HepG2 (cell line): ENCODE results near the gene SNED1. TPM values are rescaled to one million over a fixed set of nuclear protein-coding genes. Genes with fewer than 3 reads are reported as not detected.

Source experiments
- ATAC-seq: fragments of 200-7000 bp; cut with Tn5 transposase; 3 replicates; pipeline ENCODE4 v1.9.1; 2020; ENCODE audit warnings: mild to moderate bottlenecking, moderate library complexity
- BruUV-seq: library from RNA; stranded (reverse); fragments of 400-500 nt; replicated peaks from 2 replicates; lab custom pipeline; 2021; lab: Mats Ljungman, UMichigan
- CTCF ChIA-PET: fragments of 300-600 bp; formaldehyde crosslinking; extraction: SDS; loops from one replicate; lab custom pipeline; 2021; ENCODE audit warnings: low total read pairs, inconsistent platforms, low intra/inter-chr PET ratio; lab: Yijun Ruan, JAX
- POLR2A ChIA-PET: fragments of 350-600 bp; sonication (Branson Sonifier 250); formaldehyde crosslinking; loops from one replicate; lab custom pipeline; 2020; ENCODE audit warnings: antibody characterized with exemption, inconsistent platforms; lab: Yijun Ruan, JAX
- DNase-seq: peaks from one replicate; pipeline ENCODE4 v3.0.0-alpha.2; 2015; ENCODE audit warnings: low spot score
- FAIRE-seq: peaks from 3 replicates; lab custom pipeline; 2011; peaks lifted over from hg19 to GRCh38; lab: Jason Lieb, UNC
- H2AFZ ChIP-seq: one replicate; pipeline ENCODE4 v1.6.1; 2011; ENCODE audit warnings: low read length, inconsistent platforms
- H3K27ac ChIP-seq: fragments of 300-600 bp; 3 replicates; pipeline ENCODE4 v1.8.0; 2011; ENCODE audit warnings: mixed run types, mild to moderate bottlenecking, mixed read lengths, low read length, inconsistent platforms; ENCODE audit not compliant: insufficient read depth; ENCODE audit errors: extremely low read length
- H3K27me3 ChIP-seq, 2 experiments: fragments of 200-600 bp in 1 of 2; 2 replicates in 1 of 2; 3 replicates in 1 of 2; pipeline versions ENCODE4 v1.6.0 to v1.8.0; 2011; ENCODE audit warnings: low read length in 2 of 2, mild to moderate bottlenecking in 2 of 2, moderate library complexity in 2 of 2, inconsistent platforms in 1 of 2; ENCODE audit not compliant: insufficient read depth in 2 of 2, control insufficient read depth in 1 of 2
- H3K36me3 ChIP-seq, 2 experiments: fragments of 200-600 bp in 1 of 2; replicated peaks in 1 of 2; 2 replicates in 1 of 2; 3 replicates in 1 of 2; pipeline versions ENCODE4 v1.5.1 to v1.8.0; 2011; ENCODE audit warnings: low read length in 2 of 2, inconsistent platforms in 1 of 2; ENCODE audit not compliant: insufficient read depth in 2 of 2, control insufficient read depth in 1 of 2
- H3K4me1 ChIP-seq: 2 replicates; pipeline ENCODE4 v1.5.1; 2012; ENCODE audit warnings: low read length, inconsistent platforms; ENCODE audit not compliant: insufficient read depth
- H3K4me2 ChIP-seq: 2 replicates; pipeline ENCODE4 v1.6.0; 2011; ENCODE audit warnings: low read depth, low read length, inconsistent platforms
- H3K4me3 ChIP-seq, 3 experiments: fragments of 200-600 bp in 1 of 3; sonication (generic), shearing (Covaris generic) in 1 of 3; replicated peaks in 1 of 3; 2 replicates each; pipeline ENCODE4 v1.5.1; 2011 to 2016; ENCODE audit warnings: low read length in 3 of 3, inconsistent platforms in 2 of 3, low read depth in 2 of 3, mild to moderate bottlenecking in 2 of 3, control low read depth in 1 of 3, mixed read lengths in 1 of 3; ENCODE audit not compliant: insufficient read depth in 1 of 3
- H3K79me2 ChIP-seq: one replicate; pipeline ENCODE4 v1.6.1; 2011; ENCODE audit warnings: low read length, inconsistent platforms; ENCODE audit not compliant: insufficient read depth
- H3K9ac ChIP-seq: 2 replicates; pipeline ENCODE4 v1.6.0; 2011; ENCODE audit warnings: mild to moderate bottlenecking, low read depth, low read length, inconsistent platforms; ENCODE audit not compliant: insufficient read depth
- H3K9me3 ChIP-seq: 2 replicates; pipeline ENCODE4 v1.5.1; 2012; ENCODE audit warnings: mild to moderate bottlenecking, low read length
- H4K20me1 ChIP-seq: 2 replicates; pipeline ENCODE4 v1.6.0; 2011; ENCODE audit warnings: inconsistent platforms, mild to moderate bottlenecking, low read length, moderate library complexity; ENCODE audit not compliant: insufficient read depth
- AHR ChIP-seq: IDR thresholded peaks from 2 replicates; pipeline ENCODE4 v1.6.1; 2018; ENCODE audit warnings: missing genetic modification reagents, missing compliant biosample characterization
- CEBPB ChIP-seq: IDR thresholded peaks from 2 replicates; pipeline ENCODE4 v1.6.1; 2011; ENCODE audit warnings: low read depth, low read length, improper control_type of control experiment, borderline replicate concordance
- PRDM10 ChIP-seq: sonication (generic); formaldehyde crosslinking; IDR thresholded peaks from 2 replicates; pipeline ENCODE4 v1.4.0; 2020; ENCODE audit warnings: low read depth, missing genetic modification reagents
- ZNF460 ChIP-seq: sonication (generic); formaldehyde crosslinking; IDR thresholded peaks from 2 replicates; pipeline ENCODE4 v1.5.1; 2020; ENCODE audit warnings: missing genetic modification reagents, mild to moderate bottlenecking, borderline replicate concordance
- ZNF670 ChIP-seq: sonication (generic); formaldehyde crosslinking; IDR thresholded peaks from 2 replicates; pipeline ENCODE4 v1.8.0; 2022; ENCODE audit warnings: mild to moderate bottlenecking, missing genetic modification reagents, borderline replicate concordance
- ZNF747 ChIP-seq: sonication (generic); formaldehyde crosslinking; IDR thresholded peaks from 2 replicates; pipeline ENCODE4 v1.8.1; 2023; ENCODE audit warnings: missing genetic modification reagents, mild to moderate bottlenecking, borderline replicate concordance
- WGBS: methylation state at CpG from one replicate; pipeline ENCODE4 v1.1.6; 2017; ENCODE audit warnings: low lambda C conversion rate; 5-methylcytosine and 5-hydroxymethylcytosine counted together
- in situ Hi-C: cut with HindIII; loops from 2 replicates; pipeline ENCODE4 v1.10.0; 2017; ENCODE audit warnings: low pct_unique_long_range_greater_than_20kb; ENCODE audit not compliant: extremely low pct_ligation_motif_present
- intact Hi-C: fragments of 100-400 bp; cut with micrococcal nuclease; formaldehyde crosslinking; loops from one replicate; pipeline ENCODE4 v1.10.0; 2022; ENCODE audit not compliant: unreplicated experiment
- polyA plus RNA-seq, 8 experiments: library from polyadenylated mRNA; depleted of rRNA in 3 of 8; stranded (reverse) in 7 of 8; unstranded in 1 of 8; fragments of >200 nt; fragmentation: Illumina TruSeq in 4 of 8; extraction: Trizol in 4 of 8; gene quantifications; 2 replicates each; pipeline versions ENCODE4 v1.2.1 to v1.2.3, GENCODE V29; 2011 to 2016; ENCODE audit warnings: low read depth in 4 of 8, missing spikeins in 1 of 8, mixed read lengths in 1 of 8; ENCODE audit not compliant: insufficient read depth in 1 of 8
- total RNA-seq, 5 experiments: library from RNA; depleted of rRNA; stranded (reverse); fragments of >200 nt; fragmentation: Illumina TruSeq; extraction: Trizol; gene quantifications; 2 replicates each; pipeline ENCODE4 v1.2.3, GENCODE V29; 2016; ENCODE audit warnings: low read depth in 1 of 5
- TF ChIP-seq, protein P1 (sequence below), 2 experiments: IDR thresholded peaks; 2 replicates each; pipeline ENCODE4 v1.6.1; 2011 to 2012; ENCODE audit warnings: low read length in 2 of 2, borderline replicate concordance in 1 of 2, low read depth in 1 of 2, mild to moderate bottlenecking in 1 of 2, moderate library complexity in 1 of 2

SNED1 gene
- total and polyA plus RNA-seq, 2 of the 13 experiments (the other 11 are each of a cell fraction or from before 2014, with no cell fraction given): 0.15 to 0.65 TPM

DNA sequence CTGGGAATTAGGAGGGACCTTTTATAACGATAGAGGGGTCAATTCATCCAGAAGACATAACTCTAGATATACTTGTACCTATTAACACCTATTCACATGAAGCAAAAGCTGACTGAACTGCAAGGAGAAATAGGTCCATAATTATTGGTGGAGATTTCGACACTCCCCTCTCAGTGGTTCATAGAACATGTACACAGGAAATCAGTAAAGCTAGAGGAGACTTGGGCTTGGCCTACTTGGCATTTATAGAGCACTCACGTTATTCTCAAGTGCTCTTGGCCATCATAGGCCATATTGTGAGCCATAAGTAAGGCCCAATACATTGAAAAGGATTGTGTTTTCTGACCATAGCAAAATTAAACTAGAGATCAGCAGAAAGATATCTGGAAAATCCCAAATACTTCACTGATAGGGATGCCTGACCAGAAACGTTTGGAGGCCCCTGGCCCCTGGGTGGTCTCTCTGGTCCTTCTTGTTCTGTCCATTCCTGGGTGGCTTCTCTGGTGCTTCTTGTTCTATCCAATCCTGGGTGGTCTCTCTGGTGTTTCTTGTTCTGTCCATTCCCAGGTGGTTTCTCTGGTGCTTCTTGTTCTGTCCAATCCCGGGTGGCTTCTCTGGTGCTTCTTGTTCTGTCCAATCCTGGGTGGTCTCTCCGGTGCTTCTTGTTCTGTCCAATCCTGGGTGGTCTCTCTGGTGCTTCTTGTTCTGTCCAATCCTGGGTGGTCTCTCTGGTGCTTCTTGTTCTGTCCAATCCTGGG lies 49.0 kb downstream of the SNED1 start:
- H3K4me1 ChIP-seq: no peaks in the 10 kb centered on the region
- in situ Hi-C loops (no loop called here), intact Hi-C loops (no loop called here)
- ATAC-seq (no peak), FAIRE-seq (no peak), DNase-seq (no peak)
- H3K36me3 ChIP-seq: no peaks in the 10 kb centered on the region
- WGBS: 25% methylated on average over 6 of the region's 6 CpGs
- no peak for TF ChIP-seq ZNF670 (CRISPR knock-in tag)
- TF ChIP-seq CEBPB: 0 out of 2 replicates have a peak, but pooled peaks have one; percentile 22
- no TSS peak for BruUV-seq
- no peaks in the 10 kb centered on the region for H3K27me3 ChIP-seq
- no peaks in the 10 kb centered on the region for H4K20me1 ChIP-seq
- ChIA-PET POLR2A (no interaction called here), CTCF (no interaction called here)
- no peak overlapping the region for H3K27ac ChIP-seq
- H3K79me2 ChIP-seq: no peaks in the 10 kb centered on the region
- no peak overlapping the region for H3K4me2 ChIP-seq
- no peak overlapping the region for H2AFZ ChIP-seq
- H3K9me3 ChIP-seq: no peaks in the 10 kb centered on the region; the same call in 1 of the 2 replicates
- no peak overlapping the region for H3K9ac ChIP-seq
- H3K4me3 ChIP-seq: no peak overlapping the region

DNA sequence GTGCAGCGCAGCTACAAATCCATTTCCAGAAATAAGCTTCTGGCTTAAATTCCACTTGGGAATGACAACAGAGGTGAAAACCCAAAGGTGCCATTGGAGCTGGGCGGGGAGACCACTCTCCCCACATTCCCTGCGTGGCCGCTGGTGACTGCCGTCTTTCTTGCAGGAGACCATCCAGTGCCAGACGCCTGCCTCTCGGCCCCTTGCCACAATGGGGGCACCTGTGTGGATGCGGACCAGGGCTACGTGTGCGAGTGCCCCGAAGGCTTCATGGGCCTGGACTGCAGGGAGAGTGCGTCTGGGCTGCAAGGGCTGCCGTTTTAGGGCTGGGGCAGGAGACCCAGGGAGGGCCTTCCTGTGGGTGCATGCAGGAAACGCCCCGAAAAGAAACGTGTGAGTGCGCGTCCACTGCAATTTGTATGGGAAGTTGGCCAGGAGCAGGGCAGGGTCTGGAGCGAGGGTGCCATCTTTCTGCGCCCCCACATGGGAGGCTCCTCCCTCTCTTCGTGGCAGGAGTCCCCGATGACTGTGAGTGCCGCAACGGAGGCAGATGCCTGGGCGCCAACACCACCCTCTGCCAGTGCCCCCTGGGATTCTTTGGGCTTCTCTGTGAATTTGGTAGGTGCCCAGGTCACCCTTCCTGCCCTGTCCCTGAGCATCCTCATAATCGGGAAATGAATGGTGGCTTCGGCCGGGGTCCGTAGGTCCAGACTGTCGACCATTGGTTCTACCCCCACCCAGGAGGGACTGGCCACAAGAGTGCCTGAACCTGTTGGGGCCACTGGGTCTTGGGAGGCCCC lies 49.9 kb downstream of the SNED1 start:
- H3K27ac ChIP-seq: no peak overlapping the region
- no peak for FAIRE-seq
- H3K27me3 ChIP-seq: no peaks in the 10 kb centered on the region
- H3K4me1 ChIP-seq: no peaks in the 10 kb centered on the region
- WGBS: 77% methylated on average over 25 of the region's 30 CpGs
- no peaks in the 10 kb centered on the region for H3K79me2 ChIP-seq
- no peak for DNase-seq
- BruUV-seq: no TSS peak
- no peaks in the 10 kb centered on the region; the same call in 1 of the 2 replicates for H3K9me3 ChIP-seq
- H3K36me3 ChIP-seq: no peaks in the 10 kb centered on the region
- ChIA-PET CTCF (no interaction called here), POLR2A (no interaction called here)
- no peak overlapping the region for H3K9ac ChIP-seq
- no peaks in the 10 kb centered on the region for H4K20me1 ChIP-seq
- no peak for ATAC-seq
- intact Hi-C loops (no loop called here), in situ Hi-C loops (no loop called here)
- no peak overlapping the region for H3K4me2 ChIP-seq
- H3K4me3 ChIP-seq: no peak overlapping the region
- H2AFZ ChIP-seq: no peak overlapping the region
- TF ChIP-seq AHR (CRISPR knock-in tag): no peak
- TF ChIP-seq, protein P1, sequence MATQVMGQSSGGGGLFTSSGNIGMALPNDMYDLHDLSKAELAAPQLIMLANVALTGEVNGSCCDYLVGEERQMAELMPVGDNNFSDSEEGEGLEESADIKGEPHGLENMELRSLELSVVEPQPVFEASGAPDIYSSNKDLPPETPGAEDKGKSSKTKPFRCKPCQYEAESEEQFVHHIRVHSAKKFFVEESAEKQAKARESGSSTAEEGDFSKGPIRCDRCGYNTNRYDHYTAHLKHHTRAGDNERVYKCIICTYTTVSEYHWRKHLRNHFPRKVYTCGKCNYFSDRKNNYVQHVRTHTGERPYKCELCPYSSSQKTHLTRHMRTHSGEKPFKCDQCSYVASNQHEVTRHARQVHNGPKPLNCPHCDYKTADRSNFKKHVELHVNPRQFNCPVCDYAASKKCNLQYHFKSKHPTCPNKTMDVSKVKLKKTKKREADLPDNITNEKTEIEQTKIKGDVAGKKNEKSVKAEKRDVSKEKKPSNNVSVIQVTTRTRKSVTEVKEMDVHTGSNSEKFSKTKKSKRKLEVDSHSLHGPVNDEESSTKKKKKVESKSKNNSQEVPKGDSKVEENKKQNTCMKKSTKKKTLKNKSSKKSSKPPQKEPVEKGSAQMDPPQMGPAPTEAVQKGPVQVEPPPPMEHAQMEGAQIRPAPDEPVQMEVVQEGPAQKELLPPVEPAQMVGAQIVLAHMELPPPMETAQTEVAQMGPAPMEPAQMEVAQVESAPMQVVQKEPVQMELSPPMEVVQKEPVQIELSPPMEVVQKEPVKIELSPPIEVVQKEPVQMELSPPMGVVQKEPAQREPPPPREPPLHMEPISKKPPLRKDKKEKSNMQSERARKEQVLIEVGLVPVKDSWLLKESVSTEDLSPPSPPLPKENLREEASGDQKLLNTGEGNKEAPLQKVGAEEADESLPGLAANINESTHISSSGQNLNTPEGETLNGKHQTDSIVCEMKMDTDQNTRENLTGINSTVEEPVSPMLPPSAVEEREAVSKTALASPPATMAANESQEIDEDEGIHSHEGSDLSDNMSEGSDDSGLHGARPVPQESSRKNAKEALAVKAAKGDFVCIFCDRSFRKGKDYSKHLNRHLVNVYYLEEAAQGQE (IDR thresholded peaks at IDR 0.05; ENCODE audit: borderline replicate concordance in 1 of 2, low read depth in 1 of 2, low read length in 2 of 2): no peak
- TF ChIP-seq ZNF460 (CRISPR knock-in tag): no peak
- TF ChIP-seq PRDM10: no peak
- no peak for TF ChIP-seq ZNF747 (CRISPR knock-in tag)
